HG02852 (cell line): ENCODE data around the gene KIAA0930.
"Not testable (repeated sequence)": the region's sequence is repeated elsewhere in the genome, so short reads cannot be mapped to it uniquely, and the experiment has no call there.

ENCODE experiments used
- ATAC-seq: cut with Tn5 transposase; IDR thresholded peaks from one replicate; pipeline ENCODE4 v1.9.1; 2021; ENCODE audit warnings: mild to moderate bottlenecking, moderate library complexity; ENCODE audit not compliant: unreplicated experiment

KIAA0930 gene

GRCh38 chr22:45263463-45264269 lies 23.0 kb upstream of the KIAA0930 start:
- ATAC-seq: peak; percentile 76

- peak; percentile 28 for ATAC-seq
These were observed 22.3 kb upstream of the KIAA0930 start for GRCh38 chr22:45262931-45263462.

GRCh38 chr22:45262195-45262930 lies 21.7 kb upstream of the KIAA0930 start:
- no peak for ATAC-seq

- no peak for ATAC-seq
These were observed 20.9 kb upstream of the KIAA0930 start for GRCh38 chr22:45261407-45262088.

- ATAC-seq: not testable (repeated sequence)
These were observed 19.7 kb upstream of the KIAA0930 start for GRCh38 chr22:45260395-45260759.

GRCh38 chr22:45259754-45260394 lies 19.2 kb upstream of the KIAA0930 start:
- ATAC-seq: no peak

- ATAC-seq: not testable (repeated sequence)
These were observed 17.2 kb upstream of the KIAA0930 start for GRCh38 chr22:45257941-45258340.

- ATAC-seq: no peak
These were observed 14.1 kb upstream of the KIAA0930 start for GRCh38 chr22:45254789-45255278.

GRCh38 chr22:45254388-45254787 lies 13.7 kb upstream of the KIAA0930 start:
- ATAC-seq: no peak

- no peak for ATAC-seq
These were observed 12.4 kb upstream of the KIAA0930 start for GRCh38 chr22:45253039-45253641.

GRCh38 chr22:45251825-45252224 lies 11.1 kb upstream of the KIAA0930 start:
- no peak for ATAC-seq

GRCh38 chr22:45248832-45249561 lies 8.3 kb upstream of the KIAA0930 start:
- ATAC-seq: no peak

- no peak for ATAC-seq
These were observed 5.6 kb upstream of the KIAA0930 start for GRCh38 chr22:45246060-45246985.

- no peak for ATAC-seq
These were observed 4.2 kb upstream of the KIAA0930 start for GRCh38 chr22:45244916-45245315.

GRCh38 chr22:45242778-45243191 lies 2.1 kb upstream of the KIAA0930 start:
- no peak for ATAC-seq

GRCh38 chr22:45240104-45240809 lies 437 bp downstream of the KIAA0930 start:
- no peak for ATAC-seq

GRCh38 chr22:45239681-45240051 lies 1.0 kb downstream of the KIAA0930 start:
- no peak for ATAC-seq
